Endothelial cell of umbilical vein (primary cell): Measurements from ENCODE around the gene CLSTN1.

Source experiments
- POLR2AphosphoS5 ChIP-seq: IDR thresholded peaks from 2 replicates; pipeline ENCODE4 v1.6.1; 2012; ENCODE audit warnings: low read depth, mild to moderate bottlenecking, control low read depth, low read length, moderate library complexity; ENCODE audit not compliant: insufficient read depth
- TF ChIP-seq, protein P1 (sequence below), 2 donors: IDR thresholded peaks; 1 replicate in 1 of 2; 2 replicates in 1 of 2; pipeline ENCODE4 v1.5.1; 2011; ENCODE audit warnings: low read length in 2 of 2, mild to moderate bottlenecking in 2 of 2, moderate library complexity in 2 of 2, control low read depth in 1 of 2, inconsistent platforms in 1 of 2, low read depth in 1 of 2; ENCODE audit not compliant: insufficient read depth in 1 of 2; ENCODE audit errors: extremely low read depth in 1 of 2

DNA sequence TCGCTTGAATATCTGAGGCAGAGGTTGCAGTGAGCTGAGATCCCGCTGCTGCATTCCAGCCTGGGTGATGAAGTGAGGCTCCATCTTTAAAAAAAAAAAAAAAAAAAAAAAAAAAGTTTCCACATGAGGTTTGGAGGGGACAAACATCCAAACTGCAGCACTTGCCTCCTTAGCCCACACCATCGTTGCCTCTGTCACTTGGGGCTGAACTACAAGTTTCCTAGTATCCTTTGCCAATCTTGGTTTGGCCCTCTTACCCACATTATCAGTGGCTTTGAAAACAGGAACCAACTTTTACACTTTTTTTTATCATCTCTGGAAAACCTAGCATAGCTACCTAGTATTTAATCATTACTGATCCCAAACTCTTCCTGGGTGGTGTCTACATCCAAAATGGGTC is 59.2 kb downstream of the CLSTN1 start:
- TF ChIP-seq, protein P1, sequence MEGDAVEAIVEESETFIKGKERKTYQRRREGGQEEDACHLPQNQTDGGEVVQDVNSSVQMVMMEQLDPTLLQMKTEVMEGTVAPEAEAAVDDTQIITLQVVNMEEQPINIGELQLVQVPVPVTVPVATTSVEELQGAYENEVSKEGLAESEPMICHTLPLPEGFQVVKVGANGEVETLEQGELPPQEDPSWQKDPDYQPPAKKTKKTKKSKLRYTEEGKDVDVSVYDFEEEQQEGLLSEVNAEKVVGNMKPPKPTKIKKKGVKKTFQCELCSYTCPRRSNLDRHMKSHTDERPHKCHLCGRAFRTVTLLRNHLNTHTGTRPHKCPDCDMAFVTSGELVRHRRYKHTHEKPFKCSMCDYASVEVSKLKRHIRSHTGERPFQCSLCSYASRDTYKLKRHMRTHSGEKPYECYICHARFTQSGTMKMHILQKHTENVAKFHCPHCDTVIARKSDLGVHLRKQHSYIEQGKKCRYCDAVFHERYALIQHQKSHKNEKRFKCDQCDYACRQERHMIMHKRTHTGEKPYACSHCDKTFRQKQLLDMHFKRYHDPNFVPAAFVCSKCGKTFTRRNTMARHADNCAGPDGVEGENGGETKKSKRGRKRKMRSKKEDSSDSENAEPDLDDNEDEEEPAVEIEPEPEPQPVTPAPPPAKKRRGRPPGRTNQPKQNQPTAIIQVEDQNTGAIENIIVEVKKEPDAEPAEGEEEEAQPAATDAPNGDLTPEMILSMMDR (IDR thresholded peaks at IDR 0.05; ENCODE audit: extremely low read depth in 1 of 2, insufficient read depth in 1 of 2, low read depth in 1 of 2, low read length in 2 of 2) = no peak
- TF ChIP-seq POLR2AphosphoS5 = no peak
